Measurements from ENCODE around the gene PHOX2A.

DNA sequence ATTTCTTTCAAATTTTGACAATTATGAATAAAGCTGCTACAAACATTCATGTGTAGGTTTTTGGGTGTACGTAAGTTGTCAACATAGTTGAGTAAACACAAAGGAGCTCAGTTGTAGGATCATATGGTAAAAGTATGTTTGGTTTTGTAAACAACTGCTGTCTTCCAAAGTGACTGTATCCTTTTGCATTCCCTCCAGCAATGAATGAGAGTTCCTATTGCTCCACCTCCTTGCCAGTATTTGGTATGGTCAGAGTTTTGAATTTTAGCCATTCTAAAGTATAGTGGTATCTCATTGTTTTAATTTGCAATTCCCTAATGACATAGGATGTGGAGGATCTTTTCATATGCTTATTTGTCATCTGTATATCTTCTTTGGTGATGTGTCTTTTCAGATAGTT, 28.0 kb upstream of the PHOX2A start:
- TF ChIP-seq, protein P1, sequence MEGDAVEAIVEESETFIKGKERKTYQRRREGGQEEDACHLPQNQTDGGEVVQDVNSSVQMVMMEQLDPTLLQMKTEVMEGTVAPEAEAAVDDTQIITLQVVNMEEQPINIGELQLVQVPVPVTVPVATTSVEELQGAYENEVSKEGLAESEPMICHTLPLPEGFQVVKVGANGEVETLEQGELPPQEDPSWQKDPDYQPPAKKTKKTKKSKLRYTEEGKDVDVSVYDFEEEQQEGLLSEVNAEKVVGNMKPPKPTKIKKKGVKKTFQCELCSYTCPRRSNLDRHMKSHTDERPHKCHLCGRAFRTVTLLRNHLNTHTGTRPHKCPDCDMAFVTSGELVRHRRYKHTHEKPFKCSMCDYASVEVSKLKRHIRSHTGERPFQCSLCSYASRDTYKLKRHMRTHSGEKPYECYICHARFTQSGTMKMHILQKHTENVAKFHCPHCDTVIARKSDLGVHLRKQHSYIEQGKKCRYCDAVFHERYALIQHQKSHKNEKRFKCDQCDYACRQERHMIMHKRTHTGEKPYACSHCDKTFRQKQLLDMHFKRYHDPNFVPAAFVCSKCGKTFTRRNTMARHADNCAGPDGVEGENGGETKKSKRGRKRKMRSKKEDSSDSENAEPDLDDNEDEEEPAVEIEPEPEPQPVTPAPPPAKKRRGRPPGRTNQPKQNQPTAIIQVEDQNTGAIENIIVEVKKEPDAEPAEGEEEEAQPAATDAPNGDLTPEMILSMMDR (IDR thresholded peaks at IDR 0.05; ENCODE audit: low read depth, low read length, poor library complexity, severe bottlenecking): no peak
- TF ChIP-seq EZH2phosphoT487 (IDR thresholded peaks at IDR 0.05; ENCODE audit: borderline replicate concordance, low read length): no peak
